Activated effector memory CD4-positive, alpha-beta T cell treated with Interleukin-2 at 50 U/mL for 16 hours (primary cell): ENCODE results near the gene UCN.
"Not testable (repeated sequence)": the region's sequence is repeated elsewhere in the genome, so short reads cannot be mapped to it uniquely, and the experiment has no call there.

Source experiments
- DNase-seq: peaks from one replicate; pipeline ENCODE4 v3.0.0-alpha.2; 2020

Gene UCN

GRCh38 chr2:27313882-27314645 is 5.8 kb upstream of the UCN start:
- DNase-seq: no peak

- DNase-seq: no peak
Measured at GRCh38 chr2:27312152-27312551, 3.9 kb upstream of the UCN start.

GRCh38 chr2:27309651-27310050 is 1.4 kb upstream of the UCN start:
- no peak for DNase-seq

GRCh38 chr2:27307545-27308358 is 493 bp downstream of the UCN start:
- no peak for DNase-seq

- no peak for DNase-seq
Measured at GRCh38 chr2:27307287-27307544, 1.0 kb downstream of the UCN start.

- DNase-seq: no peak
Measured at GRCh38 chr2:27306573-27307286, 1.5 kb downstream of the UCN start.

- DNase-seq: no peak
Measured at GRCh38 chr2:27306136-27306535, 2.1 kb downstream of the UCN start.

- DNase-seq: no peak
Measured at GRCh38 chr2:27305516-27305915, 2.7 kb downstream of the UCN start.

GRCh38 chr2:27304488-27305240 is 3.6 kb downstream of the UCN start:
- no peak for DNase-seq

- no peak for DNase-seq
Measured at GRCh38 chr2:27303093-27304025, 4.9 kb downstream of the UCN start.

GRCh38 chr2:27300606-27301005 is 7.6 kb downstream of the UCN start:
- not testable (repeated sequence) for DNase-seq

GRCh38 chr2:27298391-27299080 is 9.7 kb downstream of the UCN start:
- DNase-seq: no peak

- DNase-seq: no peak
Measured at GRCh38 chr2:27297195-27297594, 11.1 kb downstream of the UCN start.

- DNase-seq: no peak
Measured at GRCh38 chr2:27296481-27296880, 11.8 kb downstream of the UCN start.

GRCh38 chr2:27294928-27295327 is 13.3 kb downstream of the UCN start:
- no peak for DNase-seq

GRCh38 chr2:27291865-27292264 is 16.4 kb downstream of the UCN start:
- no peak for DNase-seq

- DNase-seq: no peak
Measured at GRCh38 chr2:27290549-27290948, 17.7 kb downstream of the UCN start.

GRCh38 chr2:27288610-27289009 is 19.6 kb downstream of the UCN start:
- no peak for DNase-seq

- DNase-seq: no peak
Measured at GRCh38 chr2:27285481-27285880, 22.8 kb downstream of the UCN start.

- no peak for DNase-seq
Measured at GRCh38 chr2:27284996-27285395, 23.2 kb downstream of the UCN start.

- DNase-seq: no peak
Measured at GRCh38 chr2:27282892-27283291, 25.4 kb downstream of the UCN start.
